Loucy (cell line): Measurements from ENCODE around the gene WWOX.

ENCODE experiments used
- EZH2phosphoT487 ChIP-seq: fragments of 200-600 bp; IDR thresholded peaks from 2 replicates; pipeline ENCODE4 v1.6.1; 2018; ENCODE audit warnings: antibody characterized with exemption, mild to moderate bottlenecking, moderate library complexity, borderline replicate concordance
- TF ChIP-seq, protein P1 (sequence below): fragments of 200-600 bp; sonication (generic); conservative IDR thresholded peaks from 2 replicates; pipeline ENCODE4 v1.5.1; 2014; ENCODE audit warnings: mild to moderate bottlenecking, antibody characterized with exemption, low read length

DNA sequence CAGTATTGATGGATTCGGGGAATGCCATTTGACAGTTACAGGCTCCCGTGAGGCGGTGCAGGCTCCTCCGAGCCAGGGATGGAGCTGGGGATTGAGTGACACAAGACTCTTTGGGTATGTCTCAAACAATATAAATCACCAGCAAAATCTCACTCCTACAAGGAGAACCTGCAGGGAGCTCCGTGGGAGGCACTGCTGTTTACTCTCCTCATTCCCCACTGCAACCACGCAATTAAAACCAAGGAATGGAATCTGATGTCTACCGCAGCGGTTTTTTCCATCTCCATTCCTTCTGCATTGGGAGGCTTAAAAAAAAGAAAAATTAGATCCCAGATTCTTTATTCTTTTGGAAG lies 157.9 kb downstream of the WWOX start:
- TF ChIP-seq, protein P1, sequence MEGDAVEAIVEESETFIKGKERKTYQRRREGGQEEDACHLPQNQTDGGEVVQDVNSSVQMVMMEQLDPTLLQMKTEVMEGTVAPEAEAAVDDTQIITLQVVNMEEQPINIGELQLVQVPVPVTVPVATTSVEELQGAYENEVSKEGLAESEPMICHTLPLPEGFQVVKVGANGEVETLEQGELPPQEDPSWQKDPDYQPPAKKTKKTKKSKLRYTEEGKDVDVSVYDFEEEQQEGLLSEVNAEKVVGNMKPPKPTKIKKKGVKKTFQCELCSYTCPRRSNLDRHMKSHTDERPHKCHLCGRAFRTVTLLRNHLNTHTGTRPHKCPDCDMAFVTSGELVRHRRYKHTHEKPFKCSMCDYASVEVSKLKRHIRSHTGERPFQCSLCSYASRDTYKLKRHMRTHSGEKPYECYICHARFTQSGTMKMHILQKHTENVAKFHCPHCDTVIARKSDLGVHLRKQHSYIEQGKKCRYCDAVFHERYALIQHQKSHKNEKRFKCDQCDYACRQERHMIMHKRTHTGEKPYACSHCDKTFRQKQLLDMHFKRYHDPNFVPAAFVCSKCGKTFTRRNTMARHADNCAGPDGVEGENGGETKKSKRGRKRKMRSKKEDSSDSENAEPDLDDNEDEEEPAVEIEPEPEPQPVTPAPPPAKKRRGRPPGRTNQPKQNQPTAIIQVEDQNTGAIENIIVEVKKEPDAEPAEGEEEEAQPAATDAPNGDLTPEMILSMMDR = no peak
- TF ChIP-seq EZH2phosphoT487 = no peak
